Activated T-helper 9 cell treated with anti-CD3 and anti-CD28 coated beads, Interleukin-2, amount 50 U/mL, for 16 hours (primary cell): ENCODE measurements around the gene TJP3.
A peak's percentile ranks its signal among the peaks of the same experiment; 100 is the strongest.
"Not testable (repeated sequence)": the region's sequence is repeated elsewhere in the genome, so short reads cannot be mapped to it uniquely, and the experiment has no call there.

Experiments used
- DNase-seq: peaks from one replicate; pipeline ENCODE4 v3.0.0-alpha.2; 2020; ENCODE audit warnings: low read depth

TJP3 gene, protein sequence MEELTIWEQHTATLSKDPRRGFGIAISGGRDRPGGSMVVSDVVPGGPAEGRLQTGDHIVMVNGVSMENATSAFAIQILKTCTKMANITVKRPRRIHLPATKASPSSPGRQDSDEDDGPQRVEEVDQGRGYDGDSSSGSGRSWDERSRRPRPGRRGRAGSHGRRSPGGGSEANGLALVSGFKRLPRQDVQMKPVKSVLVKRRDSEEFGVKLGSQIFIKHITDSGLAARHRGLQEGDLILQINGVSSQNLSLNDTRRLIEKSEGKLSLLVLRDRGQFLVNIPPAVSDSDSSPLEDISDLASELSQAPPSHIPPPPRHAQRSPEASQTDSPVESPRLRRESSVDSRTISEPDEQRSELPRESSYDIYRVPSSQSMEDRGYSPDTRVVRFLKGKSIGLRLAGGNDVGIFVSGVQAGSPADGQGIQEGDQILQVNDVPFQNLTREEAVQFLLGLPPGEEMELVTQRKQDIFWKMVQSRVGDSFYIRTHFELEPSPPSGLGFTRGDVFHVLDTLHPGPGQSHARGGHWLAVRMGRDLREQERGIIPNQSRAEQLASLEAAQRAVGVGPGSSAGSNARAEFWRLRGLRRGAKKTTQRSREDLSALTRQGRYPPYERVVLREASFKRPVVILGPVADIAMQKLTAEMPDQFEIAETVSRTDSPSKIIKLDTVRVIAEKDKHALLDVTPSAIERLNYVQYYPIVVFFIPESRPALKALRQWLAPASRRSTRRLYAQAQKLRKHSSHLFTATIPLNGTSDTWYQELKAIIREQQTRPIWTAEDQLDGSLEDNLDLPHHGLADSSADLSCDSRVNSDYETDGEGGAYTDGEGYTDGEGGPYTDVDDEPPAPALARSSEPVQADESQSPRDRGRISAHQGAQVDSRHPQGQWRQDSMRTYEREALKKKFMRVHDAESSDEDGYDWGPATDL

DNA sequence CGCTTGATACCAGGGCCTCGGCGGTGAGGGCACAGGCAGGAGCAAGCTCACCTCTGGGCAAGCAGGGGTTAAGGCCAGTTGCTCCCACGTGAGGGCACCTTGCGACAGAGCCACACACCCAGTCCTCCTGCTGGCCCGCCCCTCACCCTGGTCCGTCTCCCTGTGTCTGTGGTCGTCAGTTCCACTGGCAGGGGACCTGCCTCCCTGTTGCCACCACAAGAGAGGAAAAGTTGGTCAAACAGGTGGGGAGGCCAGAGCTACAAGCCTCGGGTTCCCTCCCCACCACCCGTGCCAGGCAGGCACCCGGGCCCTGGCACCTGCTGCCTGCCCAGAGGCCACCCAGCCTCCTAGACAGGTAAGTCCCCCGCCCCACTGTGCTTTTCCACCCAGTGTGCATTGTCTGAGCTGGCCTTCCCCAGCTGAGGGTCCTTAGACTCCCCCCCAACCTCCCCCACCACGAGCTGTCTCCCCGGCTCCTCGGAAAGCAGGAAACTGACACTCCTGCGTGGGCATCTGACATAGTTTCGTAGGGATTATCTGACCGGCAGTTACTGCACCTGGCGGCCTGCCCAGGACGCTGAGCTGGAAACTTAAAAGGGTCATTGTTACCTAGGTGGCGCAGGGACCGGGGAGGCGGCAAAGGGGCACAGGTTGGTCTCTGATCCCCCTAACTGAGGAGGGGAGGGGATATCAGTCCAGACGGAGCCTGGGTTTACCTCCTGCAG, at the start of gene TJP3:
TJP3 (plus strand) TSS at position 178 of the 725 bp plus-strand sequence. CDS start 20,049 bp downstream, outside the sequence.
- no peak for DNase-seq

DNA sequence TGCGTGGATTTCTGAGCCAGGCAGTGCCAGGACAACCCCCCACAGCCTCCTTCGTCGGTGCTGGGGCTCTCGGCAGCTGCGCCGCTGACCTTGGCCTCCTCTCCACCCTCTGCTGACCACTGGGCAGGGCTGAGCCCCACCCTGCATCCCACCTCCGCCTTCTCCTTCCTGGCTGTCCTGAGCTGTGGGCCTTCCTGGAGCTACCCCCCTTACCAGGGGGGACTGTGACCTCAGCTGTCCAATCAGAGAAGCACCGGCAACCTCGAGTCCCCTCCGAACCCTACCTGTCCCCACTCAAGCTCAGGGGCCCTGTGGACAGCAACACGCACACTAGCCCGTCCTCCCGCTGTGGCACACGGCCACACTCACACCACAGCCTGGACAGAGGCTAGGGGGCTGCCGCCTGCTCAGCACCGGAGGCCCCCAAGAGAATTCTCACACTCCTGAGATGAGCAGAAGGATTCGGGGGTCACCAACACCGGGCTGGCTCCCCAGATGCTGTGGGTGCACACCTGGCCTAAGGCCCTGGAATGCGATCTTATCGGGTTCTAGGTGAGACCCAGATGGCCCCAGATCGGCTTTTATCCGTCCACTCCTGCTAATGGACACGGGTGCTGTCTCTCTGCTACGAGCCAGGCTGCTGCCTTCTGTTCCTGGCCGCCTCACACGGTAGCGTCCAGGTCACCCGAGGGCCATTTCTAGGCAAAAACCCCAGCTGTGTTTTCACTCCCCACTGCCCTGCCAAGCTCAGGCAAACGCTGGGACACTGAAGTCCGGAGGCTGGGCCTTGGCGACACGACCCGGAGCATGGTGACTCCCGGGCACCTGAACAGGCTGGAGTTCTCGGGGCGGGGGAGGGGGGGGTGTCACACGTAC, 49.1 kb upstream of the TJP3 start:
- no peak for DNase-seq

DNA sequence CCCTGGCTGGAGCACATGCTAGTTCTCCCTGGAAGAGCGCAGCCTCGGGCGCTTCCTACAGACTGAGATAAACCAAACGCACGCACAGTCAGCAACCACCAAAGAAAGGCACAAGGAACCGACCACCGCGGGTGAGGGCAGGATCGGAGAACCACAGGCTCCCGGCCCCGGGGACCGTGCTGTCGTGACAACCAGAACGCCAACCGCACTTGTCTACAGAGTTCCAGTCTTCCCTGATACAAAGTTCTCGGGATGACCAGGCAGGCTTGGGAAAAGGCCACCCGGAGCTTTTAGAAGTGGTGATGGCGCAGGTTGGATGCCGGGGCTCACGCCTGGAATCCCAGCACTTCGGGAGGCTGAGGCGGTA, 48.5 kb upstream of the TJP3 start:
- no peak for DNase-seq

DNA sequence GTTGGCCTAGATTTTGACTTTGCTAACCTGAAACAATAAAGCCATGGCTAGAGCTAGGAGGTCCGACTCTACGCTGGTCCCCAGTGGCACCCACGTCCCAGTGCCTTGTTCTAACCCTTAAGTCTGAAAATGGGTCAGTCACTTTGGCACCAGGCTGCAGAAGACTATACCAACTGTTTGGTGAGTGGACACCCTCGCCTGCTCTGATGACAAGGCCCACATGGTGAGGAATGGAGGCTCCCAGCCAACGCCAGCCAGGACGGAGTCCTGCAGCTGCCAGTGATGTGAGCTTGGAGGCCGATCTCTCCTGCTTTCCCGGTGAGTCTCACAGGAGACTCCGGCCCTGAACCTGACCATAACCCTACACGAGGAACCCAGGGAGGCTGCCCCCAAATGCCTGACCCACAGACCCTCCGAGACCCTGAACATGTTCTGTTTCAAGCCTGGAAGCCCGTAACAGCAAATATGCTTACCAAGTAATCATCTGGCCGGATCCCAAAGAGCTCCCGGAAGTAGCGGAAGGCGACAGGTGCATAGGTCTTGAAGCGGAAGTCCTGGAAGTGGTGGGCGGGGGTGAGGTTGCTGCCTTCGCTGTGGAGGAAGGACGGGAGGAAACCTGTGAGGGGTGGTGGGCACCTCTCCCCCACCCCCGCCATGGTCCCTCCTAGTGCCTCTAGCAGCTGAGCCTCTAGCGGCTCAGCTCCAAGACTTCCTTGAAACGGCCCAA, 47.5 kb upstream of the TJP3 start:
- no peak for DNase-seq

DNA sequence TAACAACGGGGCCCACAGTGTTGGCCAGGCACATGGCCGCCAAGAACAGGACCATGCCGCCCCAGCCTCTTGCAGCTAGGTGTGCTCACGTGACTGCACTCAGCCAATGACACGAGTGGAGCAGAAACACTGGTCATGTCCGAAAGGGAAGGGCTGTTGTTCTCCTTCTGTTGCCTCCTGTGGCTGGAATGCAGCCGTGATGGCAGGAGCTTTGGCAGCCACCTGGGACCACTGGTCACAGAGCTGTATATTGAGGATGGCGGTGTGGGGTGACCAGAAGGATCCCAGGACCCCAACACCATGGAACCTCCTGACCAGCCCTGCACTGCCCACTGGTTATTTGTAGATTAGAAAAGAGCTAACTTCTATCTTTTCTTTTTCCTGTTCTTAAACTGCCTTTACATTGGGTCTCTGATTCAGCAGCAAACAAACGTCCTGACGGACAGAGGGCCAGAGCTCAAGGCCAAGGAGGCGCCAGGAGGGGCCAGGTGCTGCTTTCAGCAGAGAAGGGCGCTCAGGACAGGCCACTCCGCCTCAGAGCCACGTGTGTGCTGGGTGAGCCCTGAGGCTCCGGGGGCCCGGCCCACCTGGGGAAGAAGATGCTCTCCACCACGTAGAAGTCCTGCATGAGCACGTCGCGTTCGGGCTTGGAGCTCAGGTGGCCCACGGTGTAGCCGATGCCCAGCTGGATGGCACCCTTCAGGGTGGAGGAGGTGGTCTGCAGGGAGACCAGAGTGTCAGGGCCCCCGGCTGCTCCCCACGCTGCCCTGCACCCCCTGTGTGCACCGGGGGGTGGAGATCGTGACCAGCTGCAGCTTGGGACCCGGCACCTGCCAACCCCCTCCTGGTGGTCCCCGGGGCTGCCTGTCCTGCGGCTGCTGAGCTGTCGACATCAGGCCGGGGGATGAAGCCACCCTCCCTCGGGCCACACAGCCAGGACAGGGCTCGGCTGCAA, 46.6 kb upstream of the TJP3 start:
- DNase-seq, result no peak

DNA sequence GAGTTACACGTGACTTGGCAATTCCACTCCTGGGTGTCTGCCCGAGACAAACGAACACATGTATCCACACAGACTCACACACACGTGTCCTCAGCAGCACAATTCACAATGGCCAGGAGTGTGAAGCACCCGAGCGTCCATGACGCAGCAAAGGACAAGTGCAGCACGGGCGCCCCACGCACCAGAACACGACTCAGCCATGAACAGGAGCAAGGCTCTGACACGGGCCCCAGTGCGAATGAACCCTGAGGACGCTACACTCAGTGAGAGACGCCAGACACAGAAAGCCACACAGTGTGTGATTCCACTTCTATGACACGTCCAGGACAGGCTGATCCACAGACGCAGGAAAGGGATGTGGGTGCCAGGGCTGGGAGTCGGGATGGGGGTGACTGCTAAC, 44.3 kb upstream of the TJP3 start:
- DNase-seq, result no peak

DNA sequence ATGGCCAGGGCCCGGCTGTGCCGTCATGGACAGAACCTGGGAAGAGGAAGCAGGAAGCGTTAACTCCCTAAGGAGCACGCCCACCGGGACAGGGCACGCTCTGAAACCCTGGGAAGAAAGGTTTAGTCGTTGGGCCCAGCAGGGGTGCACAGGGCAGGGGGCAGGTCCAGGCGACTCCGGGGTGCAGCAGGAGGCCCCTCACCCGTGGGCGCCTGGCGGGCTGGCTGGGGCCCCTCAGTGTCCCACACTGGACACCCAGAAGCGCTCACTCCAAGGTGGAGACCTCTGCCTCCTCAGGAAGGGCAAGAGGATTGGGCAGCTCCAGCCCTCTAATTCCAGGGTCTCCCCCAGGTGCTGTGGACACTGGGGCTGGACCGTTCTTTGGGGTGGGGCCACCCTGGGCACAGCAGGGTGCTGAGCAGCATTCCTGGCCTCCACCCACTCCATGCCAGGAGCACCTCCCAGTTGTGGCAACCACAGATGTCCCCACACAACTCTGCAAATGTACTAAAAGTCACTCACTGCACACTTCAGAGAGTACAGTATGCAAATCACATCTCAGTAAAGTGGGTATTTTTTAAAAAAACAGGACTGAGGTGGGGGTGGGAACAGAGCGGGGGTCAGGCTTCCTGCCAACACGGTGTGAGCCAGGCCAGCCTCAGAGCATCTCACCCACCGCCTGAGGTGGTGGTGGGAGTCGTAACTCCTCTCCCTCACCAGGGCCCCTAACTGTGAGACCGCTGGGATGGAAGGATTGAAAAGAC, 43.1 kb upstream of the TJP3 start:
- DNase-seq, result no peak

DNA sequence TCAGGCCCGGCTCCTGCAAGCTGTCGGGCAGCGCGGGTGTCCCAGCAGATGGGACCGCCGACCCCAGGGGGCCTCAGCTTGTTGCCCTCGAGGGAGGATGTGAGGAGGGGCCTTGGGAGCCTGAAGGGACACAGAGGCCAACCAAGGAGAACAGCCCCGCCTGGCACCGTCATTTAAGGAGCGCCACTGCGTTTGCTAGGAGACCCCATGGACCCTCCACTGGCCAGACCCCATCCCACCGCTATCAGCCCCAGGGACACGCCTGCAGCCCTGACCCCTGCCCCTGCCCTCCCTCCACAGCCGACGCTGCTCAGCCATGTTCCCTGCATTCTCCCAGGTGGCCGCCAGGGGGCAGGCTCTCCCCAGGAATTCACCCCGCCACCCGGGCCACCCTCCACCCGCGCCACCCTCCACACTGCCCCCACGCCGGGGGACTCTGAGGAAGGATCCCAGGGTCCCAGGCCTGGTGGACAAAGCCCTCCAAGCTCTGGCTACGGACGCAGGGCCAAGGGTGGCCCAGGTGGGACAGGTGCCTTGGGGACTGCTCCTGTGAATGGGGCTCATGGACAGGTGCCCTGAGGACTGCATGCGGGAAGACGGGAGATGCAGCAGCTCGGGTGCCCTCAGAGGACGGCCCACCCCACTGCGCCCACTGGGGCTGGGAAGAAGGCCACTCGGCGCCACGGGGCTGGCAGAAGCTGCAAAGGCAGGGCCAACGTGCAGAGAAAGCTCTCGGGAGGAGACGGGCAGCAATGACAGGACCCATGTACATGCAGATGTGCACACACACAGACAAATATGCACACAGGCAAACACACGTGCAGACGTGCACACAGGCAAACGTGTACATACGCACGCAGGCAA, 42.3 kb upstream of the TJP3 start:
- DNase-seq, result peak; percentile 63

DNA sequence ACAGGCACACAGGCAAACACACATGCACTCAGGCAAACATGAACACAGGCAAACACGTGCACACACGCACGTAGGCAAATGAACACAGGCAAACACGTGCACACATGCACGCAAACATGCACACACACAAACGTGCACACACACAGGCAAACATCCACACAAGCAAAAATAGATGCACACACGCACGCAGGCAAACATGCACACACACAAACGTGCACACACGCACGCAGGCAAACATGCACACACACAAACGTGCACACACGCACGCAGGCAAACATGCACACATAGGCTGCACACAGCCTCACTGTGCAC, 41.7 kb upstream of the TJP3 start:
- not testable (repeated sequence) for DNase-seq

DNA sequence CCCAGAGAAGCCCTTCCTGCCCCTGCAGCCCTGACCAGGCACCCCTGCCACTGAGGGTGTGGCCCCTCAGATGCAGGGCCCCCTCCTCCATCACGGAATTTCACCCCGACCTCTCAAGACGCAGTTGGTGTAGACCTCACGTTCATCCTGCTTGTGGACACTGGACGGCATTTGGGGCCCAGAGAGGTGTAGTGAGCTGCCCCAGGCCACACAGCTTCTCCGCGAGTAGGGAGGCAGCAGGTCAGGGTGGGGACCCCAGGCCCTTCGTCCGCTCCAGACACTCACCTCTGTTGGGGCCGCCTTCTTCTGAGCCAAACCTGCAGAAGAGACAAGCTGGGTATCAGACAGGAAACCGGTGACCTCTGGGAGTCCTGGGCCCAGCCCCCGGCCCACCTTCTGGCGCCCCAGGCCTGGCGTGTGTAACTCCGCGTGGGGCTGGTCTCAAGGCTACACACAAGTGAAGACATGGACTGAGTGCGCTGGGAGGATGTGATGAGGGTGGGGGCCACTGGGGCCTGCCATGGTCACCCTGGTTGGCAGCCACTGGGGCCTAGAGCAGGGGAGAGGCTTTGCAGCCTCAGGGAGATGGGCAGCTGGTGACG, 41.0 kb upstream of the TJP3 start:
- no peak for DNase-seq

DNA sequence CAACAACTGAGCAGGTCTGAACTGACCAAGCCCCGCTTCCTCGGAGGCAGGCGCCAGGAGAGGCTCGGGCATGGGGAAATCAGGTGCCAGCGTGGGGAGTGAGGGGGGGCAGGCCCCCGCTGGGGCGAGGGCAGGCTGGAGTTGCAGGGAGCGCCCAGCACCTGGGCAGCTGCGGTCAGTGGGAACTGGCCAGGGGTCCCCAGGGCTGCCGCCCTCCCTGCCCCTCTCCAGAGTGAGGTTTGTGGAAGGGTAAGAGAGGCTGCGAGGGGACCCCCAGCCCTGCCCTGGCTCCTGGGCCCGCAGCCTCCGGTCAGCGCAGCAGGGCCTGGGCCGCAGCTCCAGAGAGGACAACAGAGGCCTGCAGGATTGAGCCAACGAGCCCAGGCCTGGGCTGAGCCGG, 40.4 kb upstream of the TJP3 start:
- DNase-seq, result no peak

DNA sequence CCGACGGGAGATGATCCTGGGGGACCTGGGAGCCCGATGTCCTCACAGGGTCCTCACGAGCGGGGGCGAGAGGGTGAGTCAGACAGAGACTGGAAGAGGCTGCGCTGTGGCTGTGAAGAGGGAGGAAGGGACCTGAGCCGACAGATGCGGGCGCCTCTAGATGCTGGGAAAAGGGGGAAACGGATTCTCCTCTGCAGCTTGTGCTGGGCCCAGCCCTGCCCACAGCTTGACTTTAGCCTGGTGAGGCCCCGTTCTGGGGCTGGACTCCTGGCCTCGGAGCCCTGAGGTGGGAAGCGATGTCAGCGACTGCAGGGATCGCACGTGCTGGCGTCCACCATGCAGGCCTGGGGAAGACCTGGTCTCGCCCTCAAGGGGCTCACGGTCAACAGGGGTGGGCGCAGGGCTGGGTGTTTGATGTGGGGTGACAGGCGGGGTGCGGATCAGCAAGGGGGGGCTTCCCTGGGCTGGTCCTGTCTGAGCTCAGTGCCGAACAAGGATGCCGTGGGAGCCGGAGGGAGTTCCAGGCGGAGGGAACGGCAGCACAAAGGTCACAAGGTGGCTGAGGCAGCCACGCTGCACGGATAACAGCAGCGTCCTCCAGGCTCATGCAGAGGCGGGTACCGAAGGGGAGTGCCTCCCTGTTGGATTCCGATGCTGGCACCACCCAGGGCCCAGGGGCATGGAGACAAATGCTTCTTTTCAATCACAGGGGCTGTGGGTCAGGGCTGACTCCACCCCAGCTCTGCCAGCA, 39.7 kb upstream of the TJP3 start:
- DNase-seq, result no peak

DNA sequence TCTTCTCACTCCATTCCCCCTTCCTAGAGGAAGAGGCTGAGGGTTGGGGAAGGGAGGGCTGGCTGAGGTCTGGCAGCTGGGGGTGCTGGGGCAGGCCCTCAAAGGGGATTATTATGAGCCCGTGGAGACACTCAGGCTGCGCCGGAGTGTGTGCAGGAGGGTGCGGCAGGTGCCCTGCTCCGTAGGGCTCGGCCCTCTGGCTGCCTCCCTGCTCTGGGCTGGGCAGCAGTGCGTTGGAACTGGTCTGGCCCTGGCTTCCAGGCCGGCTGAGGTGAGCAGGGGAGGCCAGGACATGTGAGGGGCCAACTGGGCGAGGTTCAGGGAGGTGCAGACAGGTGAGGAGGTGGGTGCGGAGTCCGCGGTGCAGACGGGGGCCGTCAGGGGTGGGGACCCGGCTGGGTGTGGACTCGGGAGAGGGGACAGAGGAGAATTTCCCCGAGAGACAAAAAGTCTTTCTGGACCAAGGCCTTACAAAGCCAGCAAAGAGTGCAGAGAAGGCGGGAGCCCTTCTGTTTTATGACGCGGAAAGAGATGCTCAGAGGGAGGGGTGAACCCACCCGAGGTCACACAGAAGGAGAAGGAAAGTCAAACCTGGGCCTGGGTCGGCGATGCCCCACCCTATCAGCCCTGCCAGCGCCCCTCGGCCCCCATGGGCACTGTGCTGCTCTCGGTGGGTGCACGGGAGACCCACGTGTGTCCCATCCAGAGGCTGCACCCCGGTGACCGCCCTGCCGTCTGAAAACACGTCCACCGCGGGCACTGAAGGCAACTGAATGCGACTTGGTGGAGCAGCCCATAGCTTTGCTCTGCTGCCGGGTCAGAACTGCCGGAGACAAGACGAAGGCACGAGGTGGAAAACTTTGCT, 38.9 kb upstream of the TJP3 start:
- DNase-seq, result no peak

DNA sequence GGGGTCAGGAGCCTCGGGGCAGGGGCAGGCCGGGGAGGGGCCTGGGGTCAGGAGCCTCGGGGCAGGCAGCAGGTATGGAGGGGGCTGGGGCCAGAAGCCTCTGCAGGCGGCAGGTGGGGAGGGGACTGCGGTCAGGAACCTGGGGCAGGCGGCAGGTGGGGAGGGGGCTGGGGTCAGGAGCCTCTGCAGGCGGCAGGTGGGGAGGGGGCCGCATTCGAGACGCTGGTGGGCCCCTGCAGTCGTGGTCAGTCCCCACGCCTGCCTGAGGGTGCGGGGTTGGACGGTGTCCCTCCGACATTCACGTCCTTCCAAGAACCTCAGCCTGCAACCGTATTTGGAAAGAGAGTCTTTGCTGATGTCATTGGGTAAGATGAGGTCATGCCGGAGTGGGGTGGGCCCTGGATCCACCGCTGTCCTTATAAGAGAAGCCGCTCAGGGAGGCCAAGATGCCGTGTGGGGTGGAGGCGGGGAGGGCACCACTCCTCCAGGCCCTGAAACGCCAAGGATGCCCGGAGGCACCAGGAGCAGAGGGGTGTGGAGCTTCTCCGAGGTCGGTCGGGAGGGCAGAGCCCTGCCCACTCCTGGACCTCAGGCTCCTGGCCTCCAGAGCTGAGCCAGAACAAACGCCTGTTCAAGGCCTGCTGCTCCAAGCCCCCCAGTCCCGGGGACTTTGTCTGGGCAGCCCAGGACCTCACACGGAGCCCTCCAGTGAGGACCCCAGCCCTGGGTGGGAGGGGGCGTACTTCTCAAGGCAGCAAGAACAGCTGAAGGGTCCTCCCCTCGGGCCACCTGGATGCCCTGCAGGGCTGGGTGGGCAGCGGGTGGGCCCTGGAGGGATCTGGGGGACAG, 38.0 kb upstream of the TJP3 start:
- DNase-seq, result no peak
